Natural killer cell (primary cell): ENCODE results near the gene CARS1. TPM values are rescaled to one million over a fixed set of nuclear protein-coding genes. Genes with fewer than 3 reads are reported as not detected.

Experiments
- ATAC-seq, 3 donors: fragments of 150-1000 bp in 2 of 3; fragments of 200-7000 bp in 1 of 3; cut with Tn5 transposase; 1 replicate in 1 of 3; 2 replicates in 2 of 3; pipeline ENCODE4 v1.10.0; 2021; ENCODE audit warnings: mild to moderate bottlenecking in 2 of 3, moderate library complexity in 2 of 3
- DNase-seq, 2 donors: peaks; one replicate each; pipeline versions ENCODE4 v3.0.0 to v3.0.0-alpha.2; 2013 to 2021; ENCODE audit warnings: mixed read lengths in 1 of 2
- H3K27ac ChIP-seq: one replicate; pipeline ENCODE4 v1.5.1; 2013; ENCODE audit warnings: mild to moderate bottlenecking, low read length
- H3K27me3 ChIP-seq: one replicate; pipeline ENCODE4 v1.6.1; 2013; ENCODE audit warnings: low read length; ENCODE audit not compliant: control insufficient read depth, insufficient read depth
- H3K36me3 ChIP-seq: one replicate; pipeline ENCODE4 v1.6.1; 2013; ENCODE audit warnings: low read length; ENCODE audit not compliant: control insufficient read depth, insufficient read depth
- H3K4me1 ChIP-seq: one replicate; pipeline ENCODE4 v1.6.1; 2013; ENCODE audit warnings: low read length; ENCODE audit not compliant: control insufficient read depth, insufficient read depth
- H3K4me3 ChIP-seq: one replicate; pipeline ENCODE4 v1.5.1; 2013; ENCODE audit warnings: low read length
- H3K9me3 ChIP-seq: one replicate; pipeline ENCODE4 v1.6.1; 2013; ENCODE audit warnings: low read length; ENCODE audit not compliant: control insufficient read depth, insufficient read depth
- H3K27ac Mint-ChIP-seq, 2 donors: one replicate each; pipeline ENCODE4 v1.8.0; 2022; ENCODE audit warnings: mild to moderate bottlenecking in 2 of 2, mixed read lengths in 2 of 2, moderate library complexity in 1 of 2
- H3K27me3 Mint-ChIP-seq, 2 donors: one replicate each; pipeline ENCODE4 v1.8.0; 2022; ENCODE audit warnings: low read depth in 2 of 2, mixed read lengths in 2 of 2
- H3K36me3 Mint-ChIP-seq: one replicate; pipeline ENCODE4 v1.8.0; 2022; ENCODE audit warnings: mixed read lengths
- H3K4me1 Mint-ChIP-seq, 2 donors: one replicate each; pipeline ENCODE4 v1.8.0; 2022; ENCODE audit warnings: mixed read lengths in 2 of 2
- H3K4me3 Mint-ChIP-seq: one replicate; pipeline ENCODE4 v1.8.0; 2022; ENCODE audit warnings: mild to moderate bottlenecking, moderate library complexity, mixed read lengths
- H3K9me3 Mint-ChIP-seq, 2 donors: one replicate each; pipeline ENCODE4 v1.8.0; 2022; ENCODE audit warnings: mixed read lengths in 2 of 2
- CTCF ChIP-seq: fragments of 200-600 bp; IDR thresholded peaks from one replicate; pipeline ENCODE4 v1.8.0; 2022; ENCODE audit warnings: antibody characterized with exemption
- WGBS: methylation state at CpG from one replicate; pipeline ENCODE4 v1.1.7; 2013; ENCODE audit warnings: missing lambda C conversion rate; ENCODE audit not compliant: insufficient coverage; 5-methylcytosine and 5-hydroxymethylcytosine counted together
- intact Hi-C: fragments of 100-400 bp; cut with micrococcal nuclease; formaldehyde crosslinking; loops from one replicate; pipeline ENCODE4 v1.14.2; 2022
- total RNA-seq, 4 donors: library from RNA; stranded (reverse); fragments of 120-200 nt in 1 of 4; gene quantifications; one replicate each; pipeline versions ENCODE4 v1.2.3 to v1.2.4, GENCODE V29; 2013 to 2022

CARS1 gene
- total RNA-seq, 3 donors from 2014 or later (not counting 1 experiment from before 2014, with no cell fraction given), result 47.9 to 51.3 (median 50.3) TPM

- no peak overlapping the region for H3K27ac ChIP-seq
- H3K27ac Mint-ChIP-seq, result no peak overlapping the region
- H3K36me3 ChIP-seq, result no peaks in the 10 kb centered on the region
- no peak overlapping the region for H3K4me3 Mint-ChIP-seq
- no peaks in the 10 kb centered on the region for H3K27me3 ChIP-seq
- no peaks in the 10 kb centered on the region for H3K9me3 ChIP-seq
- H3K9me3 Mint-ChIP-seq, result no peaks in the 10 kb centered on the region
- peaks cover 0 to 10% of the 10 kb centered on the region in 2 donors for H3K27me3 Mint-ChIP-seq
- 96% methylated on average over 11 of the region's 11 CpGs for WGBS
- no peaks in the 10 kb centered on the region for H3K4me1 Mint-ChIP-seq
- no peak for DNase-seq
- no peaks in the 10 kb centered on the region for H3K36me3 Mint-ChIP-seq
- H3K4me3 ChIP-seq, result no peak overlapping the region
- no peaks in the 10 kb centered on the region for H3K4me1 ChIP-seq
- TF ChIP-seq CTCF, result no peak
- ATAC-seq, result no peak
- intact Hi-C loops, result no loop called here
Observed at GRCh38 chr11:3077189-3077836, 20.1 kb upstream of the CARS1 start.

DNA sequence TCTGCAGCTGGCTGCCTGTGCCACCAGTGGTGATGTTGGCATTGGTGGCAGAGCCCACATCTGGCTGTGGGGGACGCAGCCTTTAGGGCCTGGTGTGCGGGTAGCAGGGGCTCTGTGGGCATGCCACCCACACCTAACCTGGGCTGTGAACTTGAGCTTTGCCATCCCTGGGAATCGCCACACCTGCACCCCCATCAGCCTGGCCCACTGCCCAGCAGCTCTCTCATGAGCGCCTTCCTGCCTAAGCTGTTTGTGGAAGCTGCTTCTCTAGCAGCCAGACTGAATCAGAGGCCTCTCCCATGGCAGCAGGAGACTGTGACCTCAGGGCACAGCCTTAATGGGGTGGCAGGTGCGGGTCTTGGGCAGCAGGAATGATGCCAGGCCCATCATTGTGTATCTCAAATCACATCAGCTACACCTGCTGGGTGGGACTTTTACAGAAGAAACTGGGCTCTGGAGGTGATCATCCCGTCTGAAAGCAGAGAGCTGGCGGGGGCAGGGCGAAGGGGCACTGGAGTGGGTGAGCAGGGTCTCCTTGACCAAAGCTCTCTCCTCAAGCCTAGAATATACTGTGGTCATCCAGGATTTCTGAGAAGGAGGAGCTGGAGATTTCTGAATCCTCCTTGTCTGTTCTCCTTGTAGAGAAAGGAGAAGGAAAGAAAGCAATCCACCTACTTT is 17.8 kb upstream of the CARS1 start:
- ATAC-seq (no peak), DNase-seq (no peak)
- no peak for TF ChIP-seq CTCF
- H3K9me3 ChIP-seq, result no peaks in the 10 kb centered on the region
- no peaks in the 10 kb centered on the region for H3K36me3 ChIP-seq
- H3K4me1 ChIP-seq, result no peaks in the 10 kb centered on the region
- 81% methylated on average over 8 of the region's 8 CpGs for WGBS
- no peaks in the 10 kb centered on the region for H3K9me3 Mint-ChIP-seq
- H3K4me3 ChIP-seq, result no peak overlapping the region
- H3K27me3 ChIP-seq, result no peaks in the 10 kb centered on the region
- no peak overlapping the region for H3K27ac ChIP-seq
- H3K36me3 Mint-ChIP-seq, result no peaks in the 10 kb centered on the region
- intact Hi-C loops, result no loop called here
- H3K27ac Mint-ChIP-seq, result no peak overlapping the region
- no peaks in the 10 kb centered on the region for H3K4me1 Mint-ChIP-seq
- H3K27me3 Mint-ChIP-seq, result peaks cover 0 to 7% of the 10 kb centered on the region in 2 donors
- no peak overlapping the region for H3K4me3 Mint-ChIP-seq

DNA sequence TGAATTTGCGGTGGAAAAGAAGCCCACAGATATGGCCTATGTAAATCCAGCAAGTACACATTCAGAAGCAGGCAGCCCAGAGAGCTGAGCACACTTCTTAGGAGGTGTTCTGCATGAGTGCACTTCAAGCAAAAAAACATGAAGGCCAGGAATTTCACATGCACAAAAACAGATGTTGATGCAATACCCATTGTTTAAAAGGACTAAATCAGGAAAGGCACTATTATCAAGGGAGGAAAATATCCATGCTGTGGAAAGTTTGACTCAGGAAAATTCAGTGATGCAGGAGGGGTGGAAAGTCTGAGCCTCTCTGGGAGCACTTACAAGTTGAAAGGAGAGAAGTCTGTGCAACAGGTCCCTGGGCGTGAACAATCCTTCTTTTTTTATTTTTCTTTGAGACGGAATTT is 15.8 kb upstream of the CARS1 start:
- Histone ChIP-seq H3K27me3 (no peaks in the 10 kb centered on the region), H3K4me3 (no peak overlapping the region), H3K36me3 (no peaks in the 10 kb centered on the region), H3K4me1 (no peaks in the 10 kb centered on the region), H3K9me3 (no peaks in the 10 kb centered on the region), H3K27ac (no peak overlapping the region)
- intact Hi-C loops, result no loop called here
- WGBS, result 88% methylated on average over 3 of the region's 3 CpGs
- no peaks in the 10 kb centered on the region for H3K36me3 Mint-ChIP-seq
- H3K27me3 Mint-ChIP-seq, result peaks cover 0 to 4% of the 10 kb centered on the region in 2 donors
- H3K4me3 Mint-ChIP-seq, result no peak overlapping the region
- H3K9me3 Mint-ChIP-seq, result no peaks in the 10 kb centered on the region
- no peak for DNase-seq
- H3K4me1 Mint-ChIP-seq, result no peaks in the 10 kb centered on the region
- no peak overlapping the region for H3K27ac Mint-ChIP-seq
- no peak for ATAC-seq
- no peak for TF ChIP-seq CTCF
